Hepatocyte (in vitro differentiated cells): ENCODE data around the gene CAMK1. TPM values are rescaled to one million over a fixed set of nuclear protein-coding genes. Genes with fewer than 3 reads are reported as not detected.

Source experiments
- DNase-seq: peaks from one replicate; pipeline ENCODE4 v3.0.0-alpha.2; 2016; ENCODE audit warnings: low spot score
- H2AFZ ChIP-seq: fragments of 200-600 bp; sonication (generic); 2 replicates; pipeline ENCODE4 v1.6.0; 2016; ENCODE audit warnings: antibody characterized with exemption, mild to moderate bottlenecking
- H3K27ac ChIP-seq: fragments of 200-600 bp; sonication (generic); 2 replicates; pipeline ENCODE4 v1.5.1; 2016; ENCODE audit warnings: mild to moderate bottlenecking
- H3K27me3 ChIP-seq: fragments of 200-600 bp; sonication (generic); 2 replicates; pipeline ENCODE4 v1.6.1; 2016
- H3K36me3 ChIP-seq: fragments of 200-600 bp; sonication (generic); replicated peaks from 2 replicates; pipeline ENCODE4 v1.5.1; 2016; ENCODE audit warnings: low read depth; ENCODE audit not compliant: insufficient read depth
- H3K4me1 ChIP-seq: fragments of 200-600 bp; sonication (generic); 2 replicates; pipeline ENCODE4 v1.5.1; 2016; ENCODE audit warnings: mild to moderate bottlenecking, moderate library complexity; ENCODE audit not compliant: insufficient read depth
- H3K4me2 ChIP-seq: fragments of 200-600 bp; sonication (generic); 2 replicates; pipeline ENCODE4 v1.6.0; 2016
- H3K4me3 ChIP-seq: fragments of 200-600 bp; sonication (generic); 2 replicates; pipeline ENCODE4 v1.5.1; 2016; ENCODE audit warnings: mild to moderate bottlenecking
- H3K79me2 ChIP-seq: fragments of 200-600 bp; sonication (generic); 2 replicates; pipeline ENCODE4 v1.6.0; 2017; ENCODE audit warnings: mild to moderate bottlenecking
- H3K9me2 ChIP-seq: fragments of 200-600 bp; sonication (generic); replicated peaks from 2 replicates; pipeline ENCODE4 v1.6.0; 2017; ENCODE audit warnings: mild to moderate bottlenecking; ENCODE audit not compliant: insufficient read depth
- H3K9me3 ChIP-seq: fragments of 200-600 bp; sonication (generic); 2 replicates; pipeline ENCODE4 v1.5.1; 2016; ENCODE audit warnings: low read depth, mild to moderate bottlenecking
- H4K20me1 ChIP-seq: fragments of 200-600 bp; sonication (generic); 2 replicates; pipeline ENCODE4 v1.6.0; 2016; ENCODE audit warnings: mild to moderate bottlenecking; ENCODE audit not compliant: insufficient read depth, poor library complexity, severe bottlenecking
- EZH2 ChIP-seq: fragments of 200-600 bp; sonication (generic); IDR thresholded peaks from 2 replicates; pipeline ENCODE4 v1.6.1; 2016; ENCODE audit warnings: antibody characterized with exemption, mild to moderate bottlenecking, borderline replicate concordance
- EZH2phosphoT487 ChIP-seq: fragments of 200-600 bp; sonication (generic); IDR thresholded peaks from one replicate; pipeline ENCODE4 v1.6.1; 2018; ENCODE audit warnings: antibody characterized with exemption, mild to moderate bottlenecking, low read depth, moderate library complexity; ENCODE audit not compliant: unreplicated experiment, severe bottlenecking
- WGBS: methylation state at CpG from one replicate; pipeline ENCODE4 v1.1.6; 2016; ENCODE audit warnings: low lambda C conversion rate; ENCODE audit errors: missing lambda C conversion rate; 5-methylcytosine and 5-hydroxymethylcytosine counted together
- polyA plus RNA-seq: library from polyadenylated mRNA; unstranded; fragments of >200 nt; fragmentation: Nextera tagmentation; extraction: Ambion mirVana; gene quantifications from 2 replicates; pipeline ENCODE4 v1.2.1, GENCODE V29; 2016
- total RNA-seq: library from RNA; depleted of rRNA; stranded (reverse); fragments of >200 nt; gene quantifications from 2 replicates; pipeline ENCODE4 v1.2.3, GENCODE V29; 2014
- TF ChIP-seq, protein P1 (sequence below): fragments of 200-600 bp; sonication (generic); IDR thresholded peaks from 2 replicates; pipeline ENCODE4 v1.5.1; 2016; ENCODE audit warnings: antibody characterized with exemption, mild to moderate bottlenecking; ENCODE audit not compliant: poor library complexity

Gene CAMK1
- total and polyA plus RNA-seq, 2 experiments from 2014 or later: 9.7 to 16.1 TPM

DNA sequence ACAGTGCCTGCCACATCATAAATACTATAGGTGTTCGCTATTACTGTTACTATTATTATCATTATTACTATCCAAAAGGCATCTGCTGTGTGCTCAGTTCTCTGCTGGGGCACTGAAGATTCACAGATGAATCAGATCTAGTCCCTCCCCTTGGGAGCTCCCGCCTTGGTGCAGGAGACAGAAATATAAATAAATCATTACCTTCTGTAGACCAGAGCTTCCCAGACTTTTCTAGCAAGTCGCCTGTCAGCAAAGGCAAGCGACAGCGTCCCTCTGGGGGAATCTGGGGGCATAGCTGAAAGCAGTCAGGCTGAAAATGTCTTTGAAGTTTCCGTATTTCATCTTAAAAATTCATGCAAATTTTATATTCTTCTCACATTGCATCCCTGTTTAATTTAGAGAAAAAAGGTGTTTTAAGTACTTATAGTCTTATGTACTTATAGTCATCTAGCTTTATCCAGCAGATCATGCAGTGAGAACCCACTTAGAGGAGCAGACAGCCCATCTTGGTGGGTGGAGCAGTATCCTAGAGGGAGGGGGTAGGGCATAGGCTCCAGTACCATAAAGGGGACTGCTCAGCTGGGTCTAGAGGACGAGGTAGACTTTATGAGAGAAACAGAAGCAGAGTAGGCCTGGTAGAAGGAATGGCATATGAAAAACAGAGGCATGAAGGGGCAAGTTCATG, 48.6 kb downstream of the CAMK1 start:
- no peak overlapping the region for H3K4me2 ChIP-seq
- no peak for TF ChIP-seq EZH2phosphoT487
- TF ChIP-seq EZH2: no peak
- TF ChIP-seq, protein P1, sequence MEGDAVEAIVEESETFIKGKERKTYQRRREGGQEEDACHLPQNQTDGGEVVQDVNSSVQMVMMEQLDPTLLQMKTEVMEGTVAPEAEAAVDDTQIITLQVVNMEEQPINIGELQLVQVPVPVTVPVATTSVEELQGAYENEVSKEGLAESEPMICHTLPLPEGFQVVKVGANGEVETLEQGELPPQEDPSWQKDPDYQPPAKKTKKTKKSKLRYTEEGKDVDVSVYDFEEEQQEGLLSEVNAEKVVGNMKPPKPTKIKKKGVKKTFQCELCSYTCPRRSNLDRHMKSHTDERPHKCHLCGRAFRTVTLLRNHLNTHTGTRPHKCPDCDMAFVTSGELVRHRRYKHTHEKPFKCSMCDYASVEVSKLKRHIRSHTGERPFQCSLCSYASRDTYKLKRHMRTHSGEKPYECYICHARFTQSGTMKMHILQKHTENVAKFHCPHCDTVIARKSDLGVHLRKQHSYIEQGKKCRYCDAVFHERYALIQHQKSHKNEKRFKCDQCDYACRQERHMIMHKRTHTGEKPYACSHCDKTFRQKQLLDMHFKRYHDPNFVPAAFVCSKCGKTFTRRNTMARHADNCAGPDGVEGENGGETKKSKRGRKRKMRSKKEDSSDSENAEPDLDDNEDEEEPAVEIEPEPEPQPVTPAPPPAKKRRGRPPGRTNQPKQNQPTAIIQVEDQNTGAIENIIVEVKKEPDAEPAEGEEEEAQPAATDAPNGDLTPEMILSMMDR: no peak

DNA sequence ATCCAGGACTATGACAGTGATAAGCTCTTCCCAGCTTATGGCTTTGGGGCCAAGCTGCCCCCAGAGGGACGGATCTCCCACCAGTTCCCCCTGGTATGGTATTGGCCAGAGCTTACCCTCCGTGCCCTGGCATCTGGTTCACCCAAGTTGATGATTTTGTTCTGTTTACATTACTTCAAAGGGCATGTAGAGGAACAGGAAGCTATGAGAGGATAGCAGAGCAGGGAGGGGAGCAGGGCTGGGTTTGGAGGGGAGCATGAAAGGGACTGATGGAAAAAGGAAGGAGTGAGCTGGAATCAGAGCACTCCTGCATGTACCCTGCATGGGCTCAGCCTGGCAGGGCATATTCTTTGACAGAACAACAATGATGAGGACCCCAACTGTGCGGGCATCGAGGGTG, 51.6 kb downstream of the CAMK1 start:
- no peaks in the 10 kb centered on the region for H3K27me3 ChIP-seq
- H2AFZ ChIP-seq: no peak overlapping the region
- no peak for DNase-seq
- H4K20me1 ChIP-seq: no peaks in the 10 kb centered on the region
- H3K4me1 ChIP-seq: peaks cover 6% of the 10 kb centered on the region
- H3K27ac ChIP-seq: no peak overlapping the region
- no peaks in the 10 kb centered on the region for H3K79me2 ChIP-seq
- H3K4me2 ChIP-seq: no peak overlapping the region
- TF ChIP-seq, protein P1: no peak
- no peak for TF ChIP-seq EZH2
- no peak for TF ChIP-seq EZH2phosphoT487
- H3K36me3 ChIP-seq: no peaks in the 10 kb centered on the region
- no peaks in the 10 kb centered on the region for H3K9me2 ChIP-seq
- no peak overlapping the region for H3K4me3 ChIP-seq
- 68% methylated on average over 4 of the region's 4 CpGs for WGBS
- no peaks in the 10 kb centered on the region for H3K9me3 ChIP-seq

More for the DNA sequence above, 48.6 kb downstream of the CAMK1 start:
- Histone ChIP-seq H2AFZ (no peak overlapping the region), H3K27ac (no peak overlapping the region), H3K27me3 (no peaks in the 10 kb centered on the region), H4K20me1 (no peaks in the 10 kb centered on the region), H3K79me2 (no peaks in the 10 kb centered on the region), H3K36me3 (no peaks in the 10 kb centered on the region), H3K9me2 (no peaks in the 10 kb centered on the region), H3K4me3 (no peak overlapping the region), H3K4me1 (peaks cover under 1% of the 10 kb centered on the region), H3K9me3 (no peaks in the 10 kb centered on the region)
- no peak for DNase-seq
- 52% methylated on average over 7 of the region's 7 CpGs for WGBS

DNA sequence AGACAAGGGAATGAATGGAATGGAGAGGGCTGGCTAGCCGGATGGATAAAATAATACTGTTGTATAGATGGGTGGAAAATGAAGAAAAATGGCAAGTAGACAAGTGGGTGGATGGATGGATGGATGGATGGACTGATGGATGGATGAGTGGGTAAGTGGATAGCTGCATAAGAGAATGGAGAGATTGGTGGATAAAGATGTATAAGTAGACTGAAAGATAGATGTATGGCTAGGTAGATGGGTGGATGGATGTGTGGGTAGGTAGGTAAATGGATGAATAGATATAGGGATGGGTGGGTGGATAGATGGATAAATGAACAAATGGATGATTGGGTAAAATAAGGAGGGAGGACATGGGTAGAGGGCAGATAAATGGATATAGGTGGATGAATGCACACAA, 52.2 kb downstream of the CAMK1 start:
- Histone ChIP-seq H3K27me3 (no peaks in the 10 kb centered on the region), H2AFZ (no peak overlapping the region), H4K20me1 (no peaks in the 10 kb centered on the region), H3K4me2 (no peak overlapping the region), H3K4me1 (peaks cover 6% of the 10 kb centered on the region), H3K4me3 (no peak overlapping the region), H3K27ac (no peak overlapping the region), H3K79me2 (no peaks in the 10 kb centered on the region), H3K36me3 (no peaks in the 10 kb centered on the region), H3K9me3 (no peaks in the 10 kb centered on the region), H3K9me2 (no peaks in the 10 kb centered on the region)
- WGBS: 81% methylated on average over 1 of the region's 1 CpG
- TF ChIP-seq EZH2 (no peak), EZH2phosphoT487 (no peak)
- TF ChIP-seq, protein P1: no peak
- DNase-seq: no peak
